ENCODE results near the gene EPC2.

DNA sequence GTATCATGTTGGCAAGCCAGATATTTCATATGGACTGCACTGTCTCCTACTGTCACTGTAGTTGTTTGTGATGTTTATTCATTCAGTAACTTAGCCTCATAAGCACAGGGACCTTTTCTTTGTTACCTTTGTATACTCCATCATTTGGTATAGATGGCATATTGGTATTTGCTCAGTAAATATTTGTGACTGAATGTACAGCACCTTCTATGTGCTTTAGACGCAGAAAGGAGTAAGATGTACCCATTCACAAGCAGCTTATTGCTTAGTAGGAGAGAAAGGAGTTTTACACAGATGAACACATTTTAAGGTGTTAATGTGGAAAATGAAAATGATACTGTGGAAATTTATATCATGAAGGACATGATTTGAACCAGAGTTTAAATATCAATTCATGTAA, 12.0 kb downstream of the EPC2 start:
- TF ChIP-seq, protein P1, sequence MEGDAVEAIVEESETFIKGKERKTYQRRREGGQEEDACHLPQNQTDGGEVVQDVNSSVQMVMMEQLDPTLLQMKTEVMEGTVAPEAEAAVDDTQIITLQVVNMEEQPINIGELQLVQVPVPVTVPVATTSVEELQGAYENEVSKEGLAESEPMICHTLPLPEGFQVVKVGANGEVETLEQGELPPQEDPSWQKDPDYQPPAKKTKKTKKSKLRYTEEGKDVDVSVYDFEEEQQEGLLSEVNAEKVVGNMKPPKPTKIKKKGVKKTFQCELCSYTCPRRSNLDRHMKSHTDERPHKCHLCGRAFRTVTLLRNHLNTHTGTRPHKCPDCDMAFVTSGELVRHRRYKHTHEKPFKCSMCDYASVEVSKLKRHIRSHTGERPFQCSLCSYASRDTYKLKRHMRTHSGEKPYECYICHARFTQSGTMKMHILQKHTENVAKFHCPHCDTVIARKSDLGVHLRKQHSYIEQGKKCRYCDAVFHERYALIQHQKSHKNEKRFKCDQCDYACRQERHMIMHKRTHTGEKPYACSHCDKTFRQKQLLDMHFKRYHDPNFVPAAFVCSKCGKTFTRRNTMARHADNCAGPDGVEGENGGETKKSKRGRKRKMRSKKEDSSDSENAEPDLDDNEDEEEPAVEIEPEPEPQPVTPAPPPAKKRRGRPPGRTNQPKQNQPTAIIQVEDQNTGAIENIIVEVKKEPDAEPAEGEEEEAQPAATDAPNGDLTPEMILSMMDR (IDR thresholded peaks at IDR 0.05) = no peak
- no peak for TF ChIP-seq POLR2AphosphoS5 (IDR thresholded peaks at IDR 0.05; ENCODE audit: low read depth, low read length)
- TF ChIP-seq, protein P2, sequence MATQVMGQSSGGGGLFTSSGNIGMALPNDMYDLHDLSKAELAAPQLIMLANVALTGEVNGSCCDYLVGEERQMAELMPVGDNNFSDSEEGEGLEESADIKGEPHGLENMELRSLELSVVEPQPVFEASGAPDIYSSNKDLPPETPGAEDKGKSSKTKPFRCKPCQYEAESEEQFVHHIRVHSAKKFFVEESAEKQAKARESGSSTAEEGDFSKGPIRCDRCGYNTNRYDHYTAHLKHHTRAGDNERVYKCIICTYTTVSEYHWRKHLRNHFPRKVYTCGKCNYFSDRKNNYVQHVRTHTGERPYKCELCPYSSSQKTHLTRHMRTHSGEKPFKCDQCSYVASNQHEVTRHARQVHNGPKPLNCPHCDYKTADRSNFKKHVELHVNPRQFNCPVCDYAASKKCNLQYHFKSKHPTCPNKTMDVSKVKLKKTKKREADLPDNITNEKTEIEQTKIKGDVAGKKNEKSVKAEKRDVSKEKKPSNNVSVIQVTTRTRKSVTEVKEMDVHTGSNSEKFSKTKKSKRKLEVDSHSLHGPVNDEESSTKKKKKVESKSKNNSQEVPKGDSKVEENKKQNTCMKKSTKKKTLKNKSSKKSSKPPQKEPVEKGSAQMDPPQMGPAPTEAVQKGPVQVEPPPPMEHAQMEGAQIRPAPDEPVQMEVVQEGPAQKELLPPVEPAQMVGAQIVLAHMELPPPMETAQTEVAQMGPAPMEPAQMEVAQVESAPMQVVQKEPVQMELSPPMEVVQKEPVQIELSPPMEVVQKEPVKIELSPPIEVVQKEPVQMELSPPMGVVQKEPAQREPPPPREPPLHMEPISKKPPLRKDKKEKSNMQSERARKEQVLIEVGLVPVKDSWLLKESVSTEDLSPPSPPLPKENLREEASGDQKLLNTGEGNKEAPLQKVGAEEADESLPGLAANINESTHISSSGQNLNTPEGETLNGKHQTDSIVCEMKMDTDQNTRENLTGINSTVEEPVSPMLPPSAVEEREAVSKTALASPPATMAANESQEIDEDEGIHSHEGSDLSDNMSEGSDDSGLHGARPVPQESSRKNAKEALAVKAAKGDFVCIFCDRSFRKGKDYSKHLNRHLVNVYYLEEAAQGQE (IDR thresholded peaks at IDR 0.05; ENCODE audit: insufficient read depth in 1 of 2, low read depth in 2 of 2, low read length in 1 of 2) = no peak
